Posterior cingulate gyrus (tissue), 11 donors: ENCODE results near the gene UBL7.
A peak's percentile ranks its signal among the peaks of the same experiment; 100 is the strongest.
"Not testable (repeated sequence)": the region's sequence is repeated elsewhere in the genome, so short reads cannot be mapped to it uniquely, and the experiment has no call there.

Experiments used
- DNase-seq, 10 donors: peaks; one replicate each; pipeline versions ENCODE4 v3.0.0 to v3.0.0-alpha.2; 2020 to 2021; ENCODE audit warnings: mixed read lengths in 3 of 10
- intact Hi-C: fragments of 100-400 bp; cut with DNase I; formaldehyde crosslinking; loops from one replicate; pipeline ENCODE4 v1.15.1; 2023

The UBL7 gene, protein sequence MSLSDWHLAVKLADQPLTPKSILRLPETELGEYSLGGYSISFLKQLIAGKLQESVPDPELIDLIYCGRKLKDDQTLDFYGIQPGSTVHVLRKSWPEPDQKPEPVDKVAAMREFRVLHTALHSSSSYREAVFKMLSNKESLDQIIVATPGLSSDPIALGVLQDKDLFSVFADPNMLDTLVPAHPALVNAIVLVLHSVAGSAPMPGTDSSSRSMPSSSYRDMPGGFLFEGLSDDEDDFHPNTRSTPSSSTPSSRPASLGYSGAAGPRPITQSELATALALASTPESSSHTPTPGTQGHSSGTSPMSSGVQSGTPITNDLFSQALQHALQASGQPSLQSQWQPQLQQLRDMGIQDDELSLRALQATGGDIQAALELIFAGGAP

DNA sequence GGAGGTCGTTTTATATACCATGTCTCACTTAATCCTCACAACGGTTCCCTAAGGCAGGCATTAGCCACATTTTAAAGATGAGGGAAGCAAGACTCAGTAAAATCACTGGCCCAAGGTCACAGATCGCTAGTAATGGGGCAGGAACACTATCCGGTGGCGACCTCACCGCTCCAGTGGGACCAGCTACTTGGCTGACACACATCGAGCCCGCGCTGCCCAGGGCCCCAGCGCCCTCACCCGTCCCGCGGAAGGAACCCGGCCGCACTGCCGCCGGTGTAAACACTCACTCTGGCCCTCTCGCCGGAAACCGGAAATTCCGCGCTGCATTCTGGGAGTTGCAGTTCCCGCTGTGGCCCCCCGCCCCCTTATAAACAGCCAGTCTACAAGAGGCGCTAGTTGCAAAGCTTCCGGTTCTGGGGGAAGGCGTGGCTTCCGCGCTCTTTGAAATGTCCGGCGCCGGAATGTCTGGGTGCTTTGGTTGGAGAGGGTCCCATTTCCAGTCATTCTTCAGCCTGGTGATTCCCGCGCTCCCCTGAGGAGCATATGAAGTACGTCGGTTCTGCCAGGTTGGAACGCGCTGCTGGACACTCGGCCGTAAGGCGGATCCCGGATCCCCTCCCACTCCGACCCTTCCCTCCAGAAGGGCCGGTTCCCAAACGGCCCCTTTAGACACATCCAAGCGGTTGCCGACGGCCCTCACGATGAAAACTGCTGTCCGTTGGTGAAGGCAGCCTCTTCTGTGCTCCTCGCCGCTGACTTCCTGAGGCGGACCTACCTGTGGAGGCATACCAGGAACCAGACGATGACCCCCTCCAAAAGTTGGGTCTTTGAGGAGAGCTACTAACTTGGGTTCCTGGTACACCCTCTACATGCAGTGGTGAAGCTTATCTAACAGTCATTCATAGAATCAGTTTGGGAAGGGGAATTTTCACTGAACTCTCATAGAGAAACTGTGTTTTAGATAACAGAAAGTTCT is at the start of gene UBL7:
Gene UBL7, minus strand, starts transcription at position 290 of the 976 bp plus-strand sequence. CDS start 2,293 bp downstream, outside the sequence.
- peak; percentile 96 to 100 (median 98) for DNase-seq
- intact Hi-C loops: loop anchor here (2.0 to 5.0 kb wide), 2 partner anchors 80 to 156 kb away; partner anchors contain the start of genes ARID3B and CLK3

DNA sequence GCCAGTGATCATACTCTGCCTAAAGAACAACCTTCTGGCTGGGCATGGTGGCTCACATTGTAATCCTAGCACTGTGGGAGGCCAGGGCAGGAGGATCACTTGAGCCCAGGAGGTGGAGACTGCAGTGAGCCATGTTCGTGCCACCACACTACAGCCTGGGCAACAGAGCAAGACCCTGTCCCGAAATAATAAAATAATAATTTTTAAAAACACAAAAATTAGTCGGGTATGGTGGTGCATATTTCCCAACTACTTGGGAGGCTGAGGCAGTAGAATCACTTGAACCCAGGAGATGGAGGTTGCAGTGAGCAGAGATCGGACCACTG is 45.5 kb upstream of the UBL7 start:
- intact Hi-C loops: no loop called here
- no peak for DNase-seq

DNA sequence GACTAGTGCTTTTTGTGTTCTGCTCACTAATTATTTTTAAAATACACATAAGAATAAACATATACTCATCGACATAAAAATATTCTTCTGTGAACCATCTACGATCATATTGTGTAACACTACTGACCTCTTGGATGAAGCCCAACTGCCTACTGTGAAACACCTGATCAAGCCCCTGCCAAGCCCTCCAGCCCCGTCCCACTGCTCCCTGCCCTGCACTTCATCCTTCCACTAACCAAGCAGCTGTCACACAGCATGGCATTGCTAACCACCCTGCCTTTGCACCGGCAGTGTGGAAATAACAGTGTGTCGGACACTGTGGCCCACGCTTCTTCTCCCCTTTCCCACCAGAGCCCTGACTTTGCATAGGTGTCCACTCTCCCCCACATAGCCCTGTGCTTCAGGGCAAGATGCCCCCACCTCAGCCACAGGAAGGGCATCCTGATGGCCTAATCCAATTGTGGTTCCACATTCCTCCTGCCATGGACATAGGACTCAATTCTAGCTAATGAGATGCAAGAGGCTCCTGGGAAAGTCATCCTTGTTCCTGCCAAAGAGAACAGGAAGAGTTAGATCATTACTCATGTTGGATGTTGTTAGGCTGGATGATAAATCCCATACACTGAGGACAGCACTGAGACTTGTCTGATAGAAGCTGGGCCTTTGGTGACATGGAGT is 45.0 kb upstream of the UBL7 start:
- intact Hi-C loops: no loop called here
- DNase-seq: no peak

DNA sequence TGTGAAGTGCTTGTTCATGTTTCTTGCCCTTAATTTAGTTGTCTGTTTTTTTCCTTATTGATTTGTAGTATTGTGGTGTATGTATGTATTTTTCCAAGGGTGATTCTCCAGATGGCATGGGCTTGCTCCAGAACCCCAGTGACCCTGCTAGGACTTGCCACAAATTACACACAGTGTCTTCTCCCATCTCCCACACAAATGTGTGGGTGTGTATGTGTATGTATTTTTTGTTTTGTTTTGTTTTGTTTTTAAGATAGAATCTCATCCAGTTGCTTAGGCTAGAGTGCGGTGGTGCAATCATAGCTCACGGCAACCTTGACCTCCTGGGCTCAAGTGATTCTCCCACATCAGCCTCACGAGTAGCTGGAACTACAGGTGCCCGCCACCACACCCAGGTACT is 43.9 kb upstream of the UBL7 start:
- DNase-seq: no peak
- intact Hi-C loops: no loop called here

DNA sequence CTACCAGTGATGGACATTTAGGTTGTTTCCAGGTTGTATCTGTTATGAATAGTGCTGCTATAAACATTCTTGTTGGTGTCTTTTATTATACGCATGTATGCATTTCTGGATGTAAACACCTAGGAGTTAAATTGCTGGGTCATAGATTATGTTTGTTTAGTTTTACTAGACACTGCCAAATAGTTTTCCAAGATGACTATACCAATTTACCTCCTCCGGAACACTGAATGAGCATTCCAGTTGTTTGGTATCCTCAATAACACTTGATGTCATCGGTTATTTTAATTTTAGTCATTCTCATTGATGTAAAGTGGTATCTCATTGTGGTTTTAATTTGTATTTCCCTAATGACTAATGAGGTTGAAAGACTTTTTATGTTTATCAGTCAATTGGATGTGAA is 43.5 kb upstream of the UBL7 start:
- intact Hi-C loops: no loop called here
- DNase-seq: no peak

DNA sequence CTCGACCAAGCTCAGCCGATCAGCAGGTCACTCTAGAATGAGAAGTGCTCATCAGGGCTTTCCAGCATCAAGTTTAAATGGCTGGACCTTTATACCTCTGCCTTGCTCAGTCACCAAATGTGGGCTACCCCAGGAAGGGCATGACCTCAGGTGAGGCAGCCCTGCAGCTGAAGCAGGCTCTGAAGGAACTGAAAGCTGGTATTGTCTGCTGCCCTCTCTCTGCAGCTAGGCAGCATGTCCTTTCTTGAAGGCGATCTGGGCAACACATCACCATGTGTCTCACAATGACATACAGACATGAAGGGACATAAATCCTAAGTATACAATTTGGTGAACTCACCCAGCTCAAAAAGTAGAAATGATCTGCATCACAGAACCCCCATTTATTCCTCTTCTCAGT is 41.3 kb upstream of the UBL7 start:
- intact Hi-C loops: no loop called here
- DNase-seq: no peak

DNA sequence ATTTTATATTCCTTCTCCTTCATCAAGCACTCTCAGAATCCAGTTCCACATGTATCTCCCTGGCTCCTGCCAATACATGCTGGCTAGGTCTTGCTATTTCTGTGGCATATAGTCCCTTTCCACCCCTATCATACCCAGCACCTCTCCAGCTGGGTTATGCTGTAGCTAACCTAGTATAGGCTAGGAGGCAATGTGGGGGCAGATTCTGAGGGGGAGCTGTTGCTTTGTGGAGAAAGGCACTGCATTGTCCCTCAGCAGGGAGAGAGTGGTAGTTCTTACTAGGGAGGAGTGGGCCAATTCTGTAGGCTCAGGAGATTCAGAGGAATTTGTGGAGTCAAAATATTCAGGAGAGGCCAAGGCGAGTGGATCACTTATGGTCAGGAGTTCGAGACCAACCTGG is 39.4 kb upstream of the UBL7 start:
- intact Hi-C loops: no loop called here
- no peak for DNase-seq

DNA sequence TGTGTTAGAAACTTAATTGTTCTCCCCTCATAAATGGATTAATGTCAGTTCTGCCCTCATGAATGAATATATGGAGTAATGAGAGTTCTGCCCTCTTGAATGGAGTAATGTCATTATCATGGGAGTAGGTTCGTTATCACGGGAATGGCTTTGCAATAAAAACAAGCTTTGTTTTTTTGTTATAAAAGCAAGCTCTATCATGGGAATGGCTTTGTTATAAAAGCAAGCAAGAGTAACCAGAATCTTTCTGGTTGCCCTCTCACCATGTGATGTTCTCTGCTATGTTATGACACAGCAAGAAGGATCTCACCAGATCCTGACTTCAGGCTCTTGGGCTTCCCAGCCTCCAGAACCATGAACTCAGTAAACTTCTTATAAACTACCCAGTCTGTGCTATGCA is 38.4 kb upstream of the UBL7 start:
- no peak for DNase-seq
- intact Hi-C loops: no loop called here

DNA sequence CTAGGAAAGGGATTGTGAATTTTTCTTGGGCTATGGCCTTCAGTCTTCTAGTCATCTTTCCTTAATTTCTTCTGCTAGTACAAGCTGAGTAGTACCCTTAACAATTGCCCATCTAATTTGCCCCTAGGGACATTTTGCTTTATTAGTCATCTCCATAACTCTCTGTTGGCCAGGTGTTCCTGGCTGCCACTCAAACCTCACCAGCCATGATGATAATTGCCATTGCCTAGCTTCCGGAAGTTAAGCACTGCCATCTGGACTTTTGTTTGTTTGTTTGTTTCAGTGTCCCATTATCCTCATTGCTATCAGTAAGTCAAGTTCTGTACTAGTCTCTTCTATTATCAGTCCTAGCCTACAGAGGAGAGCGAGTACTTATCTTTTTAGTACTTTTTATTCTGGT is 36.6 kb upstream of the UBL7 start:
- intact Hi-C loops: no loop called here
- DNase-seq: no peak

DNA sequence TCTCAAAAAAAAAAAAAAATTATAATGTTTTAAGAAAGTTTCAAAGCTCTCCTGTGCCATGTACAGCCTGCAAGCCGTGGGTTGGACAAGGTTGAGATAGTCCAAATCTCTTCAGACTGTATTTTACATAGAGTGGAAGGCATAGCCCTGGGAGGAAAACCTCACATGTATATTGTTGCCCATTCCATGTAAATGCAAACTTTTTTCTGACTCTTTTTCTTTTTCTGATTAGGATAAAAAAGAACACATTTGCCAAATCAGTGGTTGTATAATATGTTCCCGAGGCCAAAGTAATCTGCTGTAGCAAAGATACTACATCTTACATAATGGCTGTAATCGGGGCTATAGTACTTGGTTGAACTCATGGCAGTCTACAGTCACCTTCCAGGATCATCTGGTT is 35.7 kb upstream of the UBL7 start:
- intact Hi-C loops: no loop called here
- no peak for DNase-seq

DNA sequence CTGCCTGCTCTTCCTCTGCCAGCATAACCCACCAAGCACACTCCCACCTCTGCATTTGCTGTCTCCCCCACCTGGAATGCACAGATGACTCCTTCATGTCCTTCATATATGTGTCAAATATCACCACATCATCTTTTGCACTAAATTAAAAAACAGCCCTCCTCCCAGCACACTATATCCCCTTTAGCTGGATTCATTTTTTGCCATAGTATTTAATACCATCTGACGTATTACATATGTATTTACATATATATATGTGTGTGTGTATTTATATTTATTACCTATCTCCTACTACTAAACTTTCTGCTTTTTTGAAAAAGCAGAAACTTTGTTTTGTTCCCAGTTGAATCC is 29.4 kb upstream of the UBL7 start:
- no peak for DNase-seq

DNA sequence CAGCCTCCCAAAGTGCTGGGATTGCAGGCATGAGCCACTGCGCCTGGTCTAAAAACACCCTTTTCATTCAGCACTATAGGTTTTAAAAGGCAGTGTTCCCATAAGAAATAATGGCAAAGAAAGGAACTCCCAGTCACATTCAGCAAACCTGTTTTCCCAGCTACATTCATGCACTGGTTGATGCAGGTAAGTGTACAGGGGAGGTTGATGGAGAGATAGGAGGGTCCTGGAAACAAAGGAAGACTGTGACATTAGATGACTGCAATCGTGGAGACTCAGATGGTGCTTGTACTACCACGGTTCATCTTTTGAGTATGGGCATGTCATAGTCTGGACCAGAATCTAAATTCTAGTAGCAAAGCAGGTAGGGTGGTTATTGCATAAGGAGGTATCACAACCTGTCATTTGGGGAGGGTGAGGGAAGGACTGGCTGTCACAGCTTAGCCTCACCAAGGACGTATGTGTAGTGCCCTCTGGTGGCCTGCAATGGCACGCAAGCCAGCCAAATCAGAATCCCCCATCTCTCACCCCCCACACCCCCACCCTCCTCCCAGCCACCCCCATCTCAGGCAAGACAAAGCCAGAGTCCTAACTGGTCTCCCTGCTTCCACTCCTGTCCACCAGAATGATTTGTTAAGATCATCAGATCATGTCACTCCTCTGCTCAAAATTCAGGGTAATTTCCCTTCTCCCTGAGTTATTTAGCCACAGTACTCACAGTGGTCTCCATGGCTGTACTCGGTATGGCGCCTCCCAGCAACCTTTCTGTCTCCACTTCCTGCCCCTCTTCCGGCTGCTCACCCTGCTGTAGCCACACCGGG is 28.8 kb upstream of the UBL7 start:
- peak in 9 of 10 donors; percentile 11 to 91 (median 53) for DNase-seq
- intact Hi-C loops: loop anchor here (2.0 kb wide), 1 partner anchor 117 kb away; no protein-coding TSS in a partner anchor

More for the DNA sequence above, 29.4 kb upstream of the UBL7 start:
- intact Hi-C loops: no loop called here

DNA sequence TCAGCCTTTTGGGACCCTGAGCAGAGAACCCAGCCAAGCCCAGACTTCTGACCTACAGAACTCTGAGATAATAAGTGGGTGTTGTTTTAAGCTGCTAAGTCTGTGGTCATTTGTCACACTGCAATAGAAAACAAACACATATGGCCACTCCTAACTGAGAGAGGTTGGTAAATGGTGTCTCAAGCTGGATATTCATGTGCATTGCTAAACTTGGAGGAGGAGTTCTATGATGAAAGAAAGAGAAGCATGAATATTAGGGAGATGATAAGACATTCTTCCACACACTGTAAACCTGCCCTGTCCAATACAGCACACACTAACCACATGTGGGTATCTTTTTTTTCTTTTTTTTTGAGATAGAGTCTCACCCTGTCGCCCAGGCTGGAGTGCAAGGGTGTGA is 27.8 kb upstream of the UBL7 start:
- intact Hi-C loops: loop anchor here (2.0 kb wide), 1 partner anchor 116 kb away; no protein-coding TSS in a partner anchor
- no peak for DNase-seq

DNA sequence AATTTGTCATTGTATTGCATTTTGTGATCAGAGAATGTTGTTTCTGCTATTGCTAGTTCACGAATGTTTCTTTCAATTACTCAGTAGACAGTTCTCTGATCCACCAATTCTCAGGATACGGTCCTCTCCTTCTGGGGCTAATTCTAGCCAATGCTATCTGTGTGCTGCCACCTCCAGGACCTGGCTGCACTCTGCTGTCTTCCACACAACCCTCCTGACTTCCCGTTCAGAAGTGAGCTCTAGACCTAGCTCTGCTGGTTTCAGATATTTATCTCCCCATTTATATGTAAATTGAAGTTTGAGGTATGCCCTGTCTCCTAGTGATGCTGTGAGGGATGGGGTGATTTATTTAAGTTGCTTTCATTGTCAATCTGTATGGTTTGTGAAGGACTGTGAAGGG is 21.7 kb upstream of the UBL7 start:
- intact Hi-C loops: no loop called here

DNA sequence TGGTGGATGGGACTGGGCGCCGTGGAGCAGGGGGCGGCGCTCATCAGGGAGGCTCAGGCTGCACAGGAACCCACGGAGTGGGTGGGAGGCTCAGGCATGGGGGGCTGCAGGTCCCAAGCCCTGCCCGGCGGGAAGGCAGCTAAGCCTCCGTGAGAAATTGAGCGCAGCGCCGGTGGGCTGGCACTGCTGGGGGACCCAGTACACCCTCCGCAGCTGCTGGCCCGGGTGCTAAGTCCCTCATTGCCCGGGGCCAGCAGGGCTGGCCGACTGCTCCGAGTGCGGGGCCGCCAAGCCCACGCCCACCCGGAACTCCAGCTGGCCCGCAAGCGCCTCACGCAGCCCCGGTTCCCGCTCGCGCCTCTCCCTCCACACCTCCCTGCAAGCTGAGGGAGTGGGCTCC is 19.4 kb upstream of the UBL7 start:
- intact Hi-C loops: not testable (repeated sequence)

More for the DNA sequence above, 21.7 kb upstream of the UBL7 start:
- DNase-seq: no peak

DNA sequence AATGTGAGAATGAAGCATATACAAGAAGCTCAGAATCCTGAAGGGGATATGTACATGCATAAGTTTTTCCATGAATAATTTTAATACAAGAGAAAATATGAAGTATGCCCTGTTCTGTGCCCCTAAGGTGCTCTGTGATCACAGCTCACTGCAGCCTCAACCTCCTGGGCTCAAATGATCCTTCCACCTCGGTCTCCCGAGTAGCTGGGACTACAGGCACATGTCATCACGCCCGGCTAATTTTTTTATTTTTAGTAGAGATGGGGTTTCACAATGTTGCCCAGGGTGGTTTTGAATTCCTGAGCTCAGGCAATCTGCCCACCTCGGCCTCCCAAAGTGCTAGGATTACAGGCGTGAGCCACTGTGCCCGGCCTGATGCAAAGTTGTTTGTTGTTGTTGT is 10.7 kb upstream of the UBL7 start:
- intact Hi-C loops, DNase-seq: not testable (repeated sequence)

More for the DNA sequence above, 19.4 kb upstream of the UBL7 start:
- DNase-seq: not testable (repeated sequence)

DNA sequence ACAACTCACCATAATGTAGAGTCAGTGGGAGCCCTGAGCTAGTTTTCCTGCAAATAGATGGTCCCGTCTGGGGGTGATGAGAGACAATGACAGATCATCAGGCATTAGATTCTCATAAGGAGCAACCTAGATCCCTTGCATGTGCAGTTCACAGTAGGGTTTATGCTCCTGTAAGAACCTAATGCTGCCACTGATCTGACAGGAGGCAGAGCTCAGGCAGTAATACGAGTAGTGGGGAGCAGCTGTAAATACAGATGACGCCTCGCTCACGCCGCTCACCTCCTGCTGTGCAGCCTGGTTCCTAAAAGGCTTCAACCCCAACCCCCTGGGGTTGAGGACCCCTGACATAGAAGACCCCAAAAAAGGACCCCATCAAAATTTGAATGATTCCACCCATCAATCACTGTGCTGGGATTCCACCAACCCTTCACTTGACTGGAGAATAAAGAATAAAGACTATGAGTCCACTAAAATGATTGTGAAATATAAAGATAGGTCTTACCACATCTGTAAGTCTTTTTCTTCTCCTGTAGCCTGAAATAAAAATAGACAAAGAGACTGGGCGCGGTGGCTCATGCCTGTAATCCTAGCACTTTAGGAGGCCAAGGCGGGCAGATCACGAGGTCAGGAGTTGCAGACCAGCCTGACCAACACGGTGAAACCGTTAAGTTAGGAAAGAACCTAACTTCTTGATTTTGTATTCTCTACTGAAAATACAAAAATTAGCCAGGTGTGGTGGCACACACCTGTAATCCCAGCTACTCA is 9.9 kb upstream of the UBL7 start:
- no peak for DNase-seq
- intact Hi-C loops: no loop called here

DNA sequence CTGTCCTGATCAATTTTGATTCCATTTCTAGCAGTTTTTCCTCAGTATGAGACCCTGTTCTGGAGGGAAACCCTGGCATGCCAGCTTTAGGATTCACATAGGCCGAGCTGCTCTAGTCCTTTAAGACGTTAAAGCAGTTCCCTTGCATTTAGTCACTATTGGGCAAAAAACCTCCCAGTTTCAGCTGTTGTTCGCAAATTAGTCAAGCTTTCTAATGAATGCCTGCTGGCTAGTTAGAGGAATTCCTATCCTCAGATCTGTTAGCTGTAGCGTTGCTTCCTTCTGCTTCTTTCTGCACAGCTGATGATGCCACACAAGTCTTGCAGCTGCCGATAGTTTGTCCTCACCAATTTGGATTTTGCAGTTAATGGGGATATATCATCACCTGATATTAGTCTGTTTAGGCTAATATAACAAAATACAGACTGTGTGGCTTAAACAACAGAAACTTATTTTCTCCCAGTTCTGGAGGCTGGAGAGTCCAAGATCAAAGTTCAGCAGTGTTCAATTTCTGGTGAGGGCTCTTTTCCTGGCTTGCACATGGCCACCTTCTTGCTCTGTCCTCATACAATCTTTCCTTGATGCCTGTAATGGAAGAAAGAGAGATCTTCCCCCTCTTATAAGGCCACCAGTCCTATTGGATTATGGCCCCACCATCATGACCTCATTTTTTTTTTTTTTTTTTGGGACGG is 7.5 kb upstream of the UBL7 start:
- intact Hi-C loops: no loop called here
- no peak for DNase-seq

DNA sequence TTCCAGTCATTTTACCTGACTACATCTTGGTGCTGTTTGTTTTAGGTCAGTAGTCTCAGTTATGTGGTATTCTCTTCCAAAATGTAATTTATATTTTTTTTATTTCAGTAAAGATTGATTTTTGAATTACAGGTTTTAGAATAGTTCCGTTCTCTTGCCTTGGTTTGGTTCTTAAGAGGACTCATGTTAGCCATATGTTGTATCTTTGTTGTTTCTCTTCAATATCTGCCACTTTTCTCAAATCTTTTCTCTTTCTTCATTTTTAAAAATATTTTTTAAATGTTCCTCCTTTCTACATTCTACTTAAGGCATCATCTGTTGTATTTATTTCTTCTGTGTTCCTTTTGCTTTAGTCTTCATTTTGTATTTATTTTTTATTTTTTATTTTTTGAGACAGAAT is 5.6 kb upstream of the UBL7 start:
- DNase-seq: no peak
- intact Hi-C loops: no loop called here
